ENCODE results near the gene ACHE.

DNA sequence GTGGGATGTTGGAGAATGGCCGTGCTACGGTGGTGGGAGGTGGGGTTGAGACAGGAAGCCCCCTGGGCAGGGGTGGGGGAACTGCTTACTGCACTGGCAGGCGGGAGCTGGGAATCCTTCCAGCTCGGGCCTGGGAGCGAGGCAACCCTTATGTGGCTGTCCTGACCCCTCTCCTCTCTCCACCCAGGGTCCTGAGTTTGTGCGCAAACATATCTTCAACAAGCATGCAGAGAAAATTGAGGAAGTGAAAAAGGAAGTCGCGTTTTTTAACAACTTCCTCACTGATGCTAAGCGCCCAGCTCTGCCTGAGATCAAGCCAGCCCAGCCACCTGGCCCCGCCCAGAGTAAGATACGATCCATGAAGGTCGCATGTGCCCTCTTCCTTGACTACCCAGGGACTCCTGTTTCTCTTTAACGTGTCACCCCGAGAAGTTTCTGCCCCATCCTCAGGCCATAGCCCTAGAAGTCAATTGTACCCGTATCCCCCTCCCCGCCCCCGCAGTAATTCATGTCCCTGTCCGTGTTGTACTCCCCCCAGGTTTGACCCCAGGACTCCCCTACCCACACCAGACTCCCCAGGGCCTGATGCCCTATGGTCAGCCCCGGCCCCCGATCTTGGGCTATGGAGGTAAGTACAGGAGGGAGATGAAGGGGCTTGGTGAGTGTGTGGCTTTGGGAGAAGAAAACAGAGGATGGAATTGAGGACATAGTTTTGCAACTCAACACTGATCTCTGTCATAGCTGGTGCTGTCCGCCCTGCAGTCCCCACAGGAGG is 8.0 kb downstream of the ACHE start:
- TF ChIP-seq, protein P1, sequence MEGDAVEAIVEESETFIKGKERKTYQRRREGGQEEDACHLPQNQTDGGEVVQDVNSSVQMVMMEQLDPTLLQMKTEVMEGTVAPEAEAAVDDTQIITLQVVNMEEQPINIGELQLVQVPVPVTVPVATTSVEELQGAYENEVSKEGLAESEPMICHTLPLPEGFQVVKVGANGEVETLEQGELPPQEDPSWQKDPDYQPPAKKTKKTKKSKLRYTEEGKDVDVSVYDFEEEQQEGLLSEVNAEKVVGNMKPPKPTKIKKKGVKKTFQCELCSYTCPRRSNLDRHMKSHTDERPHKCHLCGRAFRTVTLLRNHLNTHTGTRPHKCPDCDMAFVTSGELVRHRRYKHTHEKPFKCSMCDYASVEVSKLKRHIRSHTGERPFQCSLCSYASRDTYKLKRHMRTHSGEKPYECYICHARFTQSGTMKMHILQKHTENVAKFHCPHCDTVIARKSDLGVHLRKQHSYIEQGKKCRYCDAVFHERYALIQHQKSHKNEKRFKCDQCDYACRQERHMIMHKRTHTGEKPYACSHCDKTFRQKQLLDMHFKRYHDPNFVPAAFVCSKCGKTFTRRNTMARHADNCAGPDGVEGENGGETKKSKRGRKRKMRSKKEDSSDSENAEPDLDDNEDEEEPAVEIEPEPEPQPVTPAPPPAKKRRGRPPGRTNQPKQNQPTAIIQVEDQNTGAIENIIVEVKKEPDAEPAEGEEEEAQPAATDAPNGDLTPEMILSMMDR (conservative IDR thresholded peaks at IDR 0.05; ENCODE audit: low read length): no peak
- TF ChIP-seq EZH2phosphoT487 (IDR thresholded peaks at IDR 0.05; ENCODE audit: borderline replicate concordance, low read depth, low read length): no peak

Data from OCI-LY7 (cell line).